Osteocyte (in vitro differentiated cells): ENCODE data around the gene SHISA9. TPM values are rescaled to one million over a fixed set of nuclear protein-coding genes. Genes with fewer than 3 reads are reported as not detected.

Experiments used
- DNase-seq: peaks from one replicate; pipeline ENCODE4 v3.0.0; 2021; ENCODE audit warnings: mixed read lengths; ENCODE audit not compliant: unreplicated experiment; ENCODE audit errors: extremely low spot score
- H3K27ac Mint-ChIP-seq: one replicate; pipeline ENCODE4 v1.8.0; 2021; ENCODE audit warnings: mild to moderate bottlenecking, mixed read lengths; ENCODE audit not compliant: unreplicated experiment
- H3K27me3 Mint-ChIP-seq: one replicate; pipeline ENCODE4 v1.8.0; 2021; ENCODE audit warnings: mixed read lengths; ENCODE audit not compliant: unreplicated experiment
- H3K36me3 Mint-ChIP-seq: one replicate; pipeline ENCODE4 v1.8.0; 2021; ENCODE audit warnings: mixed read lengths; ENCODE audit not compliant: unreplicated experiment
- H3K4me1 Mint-ChIP-seq: one replicate; pipeline ENCODE4 v1.8.0; 2021; ENCODE audit warnings: mixed read lengths; ENCODE audit not compliant: unreplicated experiment
- H3K4me3 Mint-ChIP-seq: one replicate; pipeline ENCODE4 v1.8.0; 2021; ENCODE audit warnings: mild to moderate bottlenecking, moderate library complexity, mixed read lengths; ENCODE audit not compliant: unreplicated experiment
- H3K9me3 Mint-ChIP-seq: one replicate; pipeline ENCODE4 v1.8.0; 2021; ENCODE audit warnings: mixed read lengths; ENCODE audit not compliant: unreplicated experiment
- CTCF ChIP-seq: fragments of 200-600 bp; sonication (generic); IDR thresholded peaks from 2 replicates; pipeline ENCODE4 v1.5.0; 2021; ENCODE audit warnings: antibody characterized with exemption, mild to moderate bottlenecking, moderate library complexity
- total RNA-seq: library from RNA; stranded (reverse); gene quantifications from 2 replicates; pipeline ENCODE4 v1.2.1, GENCODE V29; 2021

Gene SHISA9
- total RNA-seq, 1 donor from 2014 or later, result not detected

- H3K27me3 Mint-ChIP-seq, result no peaks in the 10 kb centered on the region
- DNase-seq, result no peak
- no peak overlapping the region for H3K4me3 Mint-ChIP-seq
- H3K36me3 Mint-ChIP-seq, result no peaks in the 10 kb centered on the region
- H3K9me3 Mint-ChIP-seq, result peaks cover 38% of the 10 kb centered on the region
- no peaks in the 10 kb centered on the region for H3K4me1 Mint-ChIP-seq
- TF ChIP-seq CTCF, result no peak
- no peak overlapping the region for H3K27ac Mint-ChIP-seq
These were observed 154.1 kb downstream of the SHISA9 start for GRCh38 chr16:13055480-13055879.

- no peak for TF ChIP-seq CTCF
- H3K9me3 Mint-ChIP-seq, result peaks cover 34% of the 10 kb centered on the region
- no peaks in the 10 kb centered on the region for H3K36me3 Mint-ChIP-seq
- H3K27ac Mint-ChIP-seq, result no peak overlapping the region
- no peak overlapping the region for H3K4me3 Mint-ChIP-seq
- DNase-seq, result no peak
- no peaks in the 10 kb centered on the region for H3K4me1 Mint-ChIP-seq
- no peaks in the 10 kb centered on the region for H3K27me3 Mint-ChIP-seq
These were observed 155.2 kb downstream of the SHISA9 start for GRCh38 chr16:13056607-13057006.

- no peak for TF ChIP-seq CTCF
- H3K4me3 Mint-ChIP-seq, result no peak overlapping the region
- DNase-seq, result no peak
- H3K27ac Mint-ChIP-seq, result no peak overlapping the region
- no peaks in the 10 kb centered on the region for H3K27me3 Mint-ChIP-seq
- H3K36me3 Mint-ChIP-seq, result no peaks in the 10 kb centered on the region
- H3K4me1 Mint-ChIP-seq, result no peaks in the 10 kb centered on the region
- H3K9me3 Mint-ChIP-seq, result peaks cover 42% of the 10 kb centered on the region
These were observed 159.5 kb downstream of the SHISA9 start for GRCh38 chr16:13060932-13061331.

GRCh38 chr16:13061691-13062090 lies 160.3 kb downstream of the SHISA9 start:
- Mint-ChIP-seq H3K9me3 (peaks cover 45% of the 10 kb centered on the region), H3K4me3 (no peak overlapping the region), H3K4me1 (no peaks in the 10 kb centered on the region), H3K27me3 (no peaks in the 10 kb centered on the region), H3K27ac (no peak overlapping the region), H3K36me3 (no peaks in the 10 kb centered on the region)
- TF ChIP-seq CTCF, result no peak
- DNase-seq, result no peak

GRCh38 chr16:13062219-13062618 lies 160.8 kb downstream of the SHISA9 start:
- no peak for DNase-seq
- H3K27ac Mint-ChIP-seq, result no peak overlapping the region
- H3K27me3 Mint-ChIP-seq, result no peaks in the 10 kb centered on the region
- no peak overlapping the region for H3K4me3 Mint-ChIP-seq
- no peaks in the 10 kb centered on the region for H3K36me3 Mint-ChIP-seq
- no peak for TF ChIP-seq CTCF
- no peaks in the 10 kb centered on the region for H3K4me1 Mint-ChIP-seq
- peaks cover 45% of the 10 kb centered on the region for H3K9me3 Mint-ChIP-seq
